Activated CD8-positive, alpha-beta memory T cell treated with anti-CD3 and anti-CD28 coated beads for 48 hours (primary cell): Measurements from ENCODE around the gene SPRR1B.
"Not testable (repeated sequence)": the region's sequence is repeated elsewhere in the genome, so short reads cannot be mapped to it uniquely, and the experiment has no call there.

ENCODE experiments used
- DNase-seq, 3 experiments: peaks; one replicate each; pipeline ENCODE4 v3.0.0-alpha.2; 2020; ENCODE audit warnings: low read depth in 2 of 3, low spot score in 2 of 3

Gene SPRR1B, protein sequence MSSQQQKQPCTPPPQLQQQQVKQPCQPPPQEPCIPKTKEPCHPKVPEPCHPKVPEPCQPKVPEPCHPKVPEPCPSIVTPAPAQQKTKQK

GRCh38 chr1:153030895-153031294 lies at the start of gene SPRR1B:
SPRR1B (plus strand) TSS chr1:153031203; CDS start chr1:153032346, 1,143 bp downstream.
- DNase-seq, result no peak

- no peak for DNase-seq
Measured at GRCh38 chr1:152982076-152982475, 48.9 kb upstream of the SPRR1B start.

DNA sequence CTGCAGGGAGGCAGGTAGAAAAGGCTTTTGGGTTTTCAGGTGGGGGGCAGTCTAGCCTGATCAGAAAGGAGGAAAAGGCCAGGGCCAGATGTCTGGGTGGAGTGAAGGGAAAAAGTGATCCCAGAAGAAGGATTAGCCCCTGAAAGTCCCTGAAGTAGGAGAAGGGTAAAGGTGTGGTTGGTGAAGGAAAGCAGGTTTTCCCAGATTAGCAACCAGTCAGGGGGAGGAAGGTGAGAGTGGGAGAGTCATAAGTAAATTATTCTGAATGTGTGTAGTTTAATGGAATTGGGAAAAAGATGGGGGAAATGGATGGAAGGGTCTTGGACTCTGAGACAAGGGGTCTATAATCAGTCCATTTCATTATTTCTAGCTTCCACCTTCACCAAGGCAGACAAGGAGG lies 47.8 kb upstream of the SPRR1B start:
- DNase-seq, result no peak

DNA sequence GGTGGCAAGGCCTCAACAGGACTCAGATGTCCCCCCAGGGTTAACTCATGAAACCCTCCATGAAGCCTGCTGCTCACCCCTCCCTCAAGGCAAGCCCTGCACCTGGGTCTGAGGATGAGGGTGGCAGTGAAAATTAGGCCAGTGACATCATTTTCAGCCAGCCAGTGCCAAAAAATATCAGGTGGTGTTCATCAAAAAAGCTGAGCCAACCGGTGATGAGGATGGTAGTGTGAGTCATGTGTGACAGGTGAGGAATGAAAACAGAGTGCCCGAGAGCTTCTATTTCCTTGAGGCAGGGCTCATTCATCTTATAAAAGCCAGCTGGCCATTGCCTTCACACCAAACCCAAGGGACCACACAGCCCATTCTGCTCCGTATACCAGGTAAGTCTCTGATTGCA lies 47.3 kb upstream of the SPRR1B start, which contains the start of gene SPRR1A:
Gene SPRR1A, plus strand, starts transcription at position 339 of the 400 bp plus-strand sequence. CDS start 1,150 bp downstream, outside the sequence.
- no peak for DNase-seq

GRCh38 chr1:152986578-152986977 lies 44.4 kb upstream of the SPRR1B start:
- DNase-seq, result no peak

- DNase-seq, result no peak
Measured at GRCh38 chr1:152993186-152993585, 37.8 kb upstream of the SPRR1B start.

GRCh38 chr1:152995842-152996241 lies 35.2 kb upstream of the SPRR1B start:
- DNase-seq, result no peak

DNA sequence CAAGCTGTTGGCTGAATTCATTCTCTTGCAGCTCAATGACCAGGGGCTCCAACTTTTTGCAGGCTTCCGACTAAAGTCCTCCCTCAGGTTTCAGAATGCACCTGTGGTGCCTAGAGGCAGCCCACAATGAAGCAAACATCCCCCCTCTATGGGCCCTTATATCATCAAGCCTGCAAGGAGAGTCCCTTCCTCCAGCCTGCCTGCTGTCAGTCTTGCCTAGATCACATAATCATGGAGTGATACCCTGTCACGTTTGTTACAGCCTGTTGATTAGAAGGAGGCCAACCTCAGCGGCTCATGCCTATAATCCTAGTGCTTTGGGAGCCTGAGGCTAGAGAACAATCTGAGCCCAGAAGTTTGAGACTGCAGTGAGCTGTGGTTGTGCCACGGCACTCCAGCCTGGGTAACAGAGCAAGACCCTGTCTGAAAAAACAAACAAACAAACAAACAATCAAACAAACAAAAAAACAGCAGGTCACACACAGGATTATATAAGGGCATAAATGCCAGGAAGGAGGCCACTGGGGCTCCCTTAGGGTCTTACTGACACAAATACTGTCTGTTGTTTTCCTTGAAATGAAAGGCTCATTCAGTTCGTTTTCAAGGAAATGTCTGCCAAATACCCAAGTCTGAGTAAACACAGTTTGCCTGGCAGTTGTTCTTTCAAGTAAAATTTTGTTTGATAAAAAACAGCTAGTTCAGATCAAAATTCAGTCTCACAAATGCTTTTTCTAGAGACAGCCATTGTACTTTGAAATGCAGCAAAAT lies 34.2 kb upstream of the SPRR1B start:
- no peak for DNase-seq

- no peak for DNase-seq
Measured at GRCh38 chr1:152997901-152998300, 33.1 kb upstream of the SPRR1B start.

- DNase-seq, result no peak
Measured at GRCh38 chr1:152998476-152998875, 32.5 kb upstream of the SPRR1B start.

DNA sequence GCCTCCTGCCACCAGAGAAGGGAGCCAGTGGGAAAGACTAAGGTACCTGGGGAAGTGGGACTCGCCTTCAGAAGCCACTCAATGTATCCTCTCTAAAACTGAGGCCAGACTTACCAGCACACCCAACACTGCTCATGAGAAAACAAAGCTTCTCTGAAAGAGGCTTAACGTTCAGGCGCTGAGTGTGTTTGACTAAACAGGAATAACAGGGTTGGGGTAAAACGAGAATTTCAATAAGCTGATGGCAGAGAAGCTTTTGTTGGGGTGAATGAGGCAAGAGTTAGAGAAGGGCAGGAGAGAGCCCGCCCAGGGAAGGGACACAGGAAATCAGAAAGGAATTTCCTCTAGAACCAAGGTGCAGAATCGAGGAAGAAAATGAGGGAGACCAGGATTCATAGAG lies 31.2 kb upstream of the SPRR1B start:
- DNase-seq, result no peak

DNA sequence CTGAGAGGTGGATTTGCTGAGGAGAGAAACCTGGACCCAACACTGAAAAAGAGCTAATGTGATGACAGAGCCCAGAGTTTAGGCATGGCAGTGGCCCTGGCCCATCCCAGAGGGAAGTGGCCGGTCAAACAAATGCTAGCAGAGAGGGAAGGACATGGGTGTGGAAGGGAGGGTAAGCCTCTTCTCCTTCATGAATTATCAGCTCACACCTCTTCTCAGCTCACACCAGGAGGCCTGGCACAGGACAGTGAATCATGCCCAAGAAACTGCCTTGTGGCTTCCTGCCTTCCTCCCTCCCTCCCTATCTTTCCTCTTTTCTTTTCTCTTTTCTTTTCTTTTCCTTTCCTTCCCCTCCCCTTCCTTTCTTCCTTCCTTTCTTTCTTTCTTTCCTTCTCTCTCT lies 30.7 kb upstream of the SPRR1B start:
- DNase-seq, result no peak

DNA sequence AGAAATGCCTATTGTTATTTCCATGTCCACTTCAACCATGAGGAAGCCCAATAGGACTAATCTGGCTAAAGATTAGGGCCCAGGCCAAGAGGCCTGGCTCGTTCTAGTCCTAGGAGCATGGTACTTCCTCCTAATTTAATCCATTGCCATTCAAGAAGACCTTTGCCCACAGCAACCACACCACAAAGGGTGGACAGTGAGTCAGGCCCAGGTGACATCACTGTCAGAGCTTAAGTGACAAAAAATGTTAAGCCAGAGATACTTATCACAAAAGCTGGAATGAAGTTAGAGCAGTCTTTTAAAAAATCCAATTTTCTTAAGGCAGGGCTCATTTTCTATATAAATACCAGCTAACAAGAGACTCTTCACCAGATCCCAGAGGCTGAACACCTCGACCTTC lies 29.6 kb upstream of the SPRR1B start, which contains the start of gene SPRR3:
Gene SPRR3, plus strand, starts transcription at position 368 of the 400 bp plus-strand sequence. CDS start 1,272 bp downstream, outside the sequence.
- DNase-seq, result no peak

GRCh38 chr1:153011235-153011758 lies 19.7 kb upstream of the SPRR1B start:
- not testable (repeated sequence) for DNase-seq

- not testable (repeated sequence) for DNase-seq
Measured at GRCh38 chr1:153021829-153022228, 9.2 kb upstream of the SPRR1B start.

- DNase-seq, result not testable (repeated sequence)
Measured at GRCh38 chr1:153022340-153022739, 8.7 kb upstream of the SPRR1B start.

DNA sequence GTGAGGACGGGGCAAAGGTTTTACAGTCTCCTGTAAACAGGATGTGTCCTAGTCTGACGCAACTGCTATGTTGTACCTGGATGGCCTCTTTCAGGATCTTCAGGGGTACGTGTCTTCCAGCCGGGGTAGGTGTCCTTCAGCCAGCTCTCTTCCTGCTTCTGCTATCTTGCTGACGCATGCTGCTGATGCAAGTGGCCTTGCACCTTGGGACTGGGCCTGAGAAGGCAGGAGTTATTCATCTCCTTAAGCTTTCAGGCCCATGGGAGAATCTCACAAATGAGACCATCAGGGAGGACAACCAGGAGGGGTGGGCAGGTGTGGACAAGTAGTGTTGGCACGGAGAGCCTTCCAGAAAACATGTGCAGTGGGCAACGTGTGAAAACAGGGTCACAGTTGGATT lies 7.9 kb upstream of the SPRR1B start:
- no peak for DNase-seq

- DNase-seq, result no peak
Measured at GRCh38 chr1:153024413-153024812, 6.6 kb upstream of the SPRR1B start.

- DNase-seq, result no peak
Measured at GRCh38 chr1:153025797-153026196, 5.2 kb upstream of the SPRR1B start.

DNA sequence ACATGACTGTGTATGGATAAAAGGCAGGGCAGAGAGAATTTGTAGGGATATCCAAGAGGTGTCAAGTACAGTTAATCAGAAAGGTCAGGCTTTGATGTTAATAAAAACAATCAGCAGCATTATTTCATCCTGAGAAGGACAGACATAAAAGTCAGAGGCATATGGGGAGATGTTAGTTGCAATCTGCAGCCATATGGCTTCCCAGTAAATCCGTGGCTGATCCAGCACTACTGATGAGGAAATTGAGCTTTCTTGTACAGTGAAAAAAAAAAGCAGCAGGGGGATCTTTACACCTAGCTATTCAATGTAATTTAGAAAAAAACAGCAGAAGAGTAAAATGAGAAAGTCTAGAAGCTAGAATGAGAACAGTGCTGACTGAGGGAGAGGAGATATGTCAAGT lies 2.2 kb upstream of the SPRR1B start:
- no peak for DNase-seq

GRCh38 chr1:153032073-153032472 lies 1.1 kb downstream of the SPRR1B start:
- no peak for DNase-seq

DNA sequence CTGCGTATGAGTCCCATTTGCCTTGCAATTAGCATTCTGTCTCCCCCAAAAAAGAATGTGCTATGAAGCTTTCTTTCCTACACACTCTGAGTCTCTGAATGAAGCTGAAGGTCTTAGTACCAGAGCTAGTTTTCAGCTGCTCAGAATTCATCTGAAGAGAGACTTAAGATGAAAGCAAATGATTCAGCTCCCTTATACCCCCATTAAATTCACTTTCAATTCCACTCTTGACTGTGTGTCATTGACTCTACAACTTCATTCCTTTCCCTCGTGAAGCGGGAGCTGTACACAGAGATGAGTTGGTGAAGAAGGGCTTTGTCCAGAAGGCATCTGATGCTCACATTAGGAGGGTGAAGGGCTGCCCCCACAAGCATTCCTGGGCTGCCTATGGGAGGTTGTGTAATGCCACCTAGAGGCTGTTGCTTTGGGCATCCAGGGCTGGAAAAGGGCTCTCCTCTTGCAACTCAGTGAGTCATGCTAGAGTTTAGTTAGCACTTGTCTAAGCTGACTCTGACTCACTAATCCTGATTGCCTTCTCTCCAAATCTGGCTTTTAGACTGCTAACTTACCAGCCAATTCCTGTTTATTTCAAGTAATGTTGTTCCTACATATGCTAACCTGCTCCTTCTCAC lies 1.8 kb downstream of the SPRR1B start:
- DNase-seq, result no peak
